ENCODE data around the gene LPCAT1.

LPCAT1 gene

DNA sequence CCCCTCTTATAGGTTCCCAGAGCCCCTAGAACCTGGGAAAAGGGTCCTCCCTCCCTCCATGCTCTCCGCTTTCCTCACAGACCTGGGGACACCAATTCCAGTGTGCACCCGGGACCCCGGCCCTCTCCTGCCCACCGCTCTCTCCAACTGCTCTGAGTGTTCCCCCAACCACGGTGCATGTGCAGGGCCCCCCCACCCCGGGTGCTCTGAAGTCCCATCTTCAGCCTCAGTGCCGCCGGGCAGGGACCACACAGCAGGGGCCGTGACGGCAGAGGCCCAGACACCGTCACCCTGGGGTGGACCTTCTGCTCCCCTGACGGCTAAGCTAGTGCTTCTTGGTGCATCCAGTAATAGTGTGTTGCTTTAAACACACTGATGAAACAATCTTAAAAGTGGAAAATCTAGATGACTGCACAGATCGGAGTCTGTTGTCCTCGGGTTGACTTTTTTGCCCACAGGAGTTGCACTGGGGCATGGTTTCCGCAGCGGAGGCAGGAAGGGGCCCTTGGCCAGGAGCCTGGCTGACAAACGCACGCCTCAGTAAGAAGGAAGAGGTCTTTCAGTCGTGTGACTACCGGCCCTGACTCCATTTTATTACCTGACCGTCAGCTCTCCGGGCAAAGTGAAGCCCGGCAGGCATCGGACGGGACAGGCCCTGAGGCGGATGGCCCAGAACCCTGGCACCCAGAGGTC is 42.3 kb downstream of the LPCAT1 start:
- H3K27ac ChIP-seq: no peak overlapping the region
- H3K4me2 ChIP-seq: no peak overlapping the region
- H3K79me2 ChIP-seq (ENCODE audit: insufficient read depth, low read depth): no peaks in the 10 kb centered on the region
- H3K4me1 ChIP-seq (ENCODE audit: low read depth, poor library complexity, severe bottlenecking): peaks cover 14% of the 10 kb centered on the region
- H3K36me3 ChIP-seq (ENCODE audit: insufficient read depth): 0 out of 2 replicates have a peak, but pooled peaks cover 8% of the 10 kb centered on the region
- TF ChIP-seq, protein P1, sequence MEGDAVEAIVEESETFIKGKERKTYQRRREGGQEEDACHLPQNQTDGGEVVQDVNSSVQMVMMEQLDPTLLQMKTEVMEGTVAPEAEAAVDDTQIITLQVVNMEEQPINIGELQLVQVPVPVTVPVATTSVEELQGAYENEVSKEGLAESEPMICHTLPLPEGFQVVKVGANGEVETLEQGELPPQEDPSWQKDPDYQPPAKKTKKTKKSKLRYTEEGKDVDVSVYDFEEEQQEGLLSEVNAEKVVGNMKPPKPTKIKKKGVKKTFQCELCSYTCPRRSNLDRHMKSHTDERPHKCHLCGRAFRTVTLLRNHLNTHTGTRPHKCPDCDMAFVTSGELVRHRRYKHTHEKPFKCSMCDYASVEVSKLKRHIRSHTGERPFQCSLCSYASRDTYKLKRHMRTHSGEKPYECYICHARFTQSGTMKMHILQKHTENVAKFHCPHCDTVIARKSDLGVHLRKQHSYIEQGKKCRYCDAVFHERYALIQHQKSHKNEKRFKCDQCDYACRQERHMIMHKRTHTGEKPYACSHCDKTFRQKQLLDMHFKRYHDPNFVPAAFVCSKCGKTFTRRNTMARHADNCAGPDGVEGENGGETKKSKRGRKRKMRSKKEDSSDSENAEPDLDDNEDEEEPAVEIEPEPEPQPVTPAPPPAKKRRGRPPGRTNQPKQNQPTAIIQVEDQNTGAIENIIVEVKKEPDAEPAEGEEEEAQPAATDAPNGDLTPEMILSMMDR (conservative IDR thresholded peaks at IDR 0.05; ENCODE audit: low read depth, low read length): no peak
- no peak overlapping the region for H3K9ac ChIP-seq
- no peaks in the 10 kb centered on the region for H4K20me1 ChIP-seq (ENCODE audit: insufficient read depth)
- H3K4me3 ChIP-seq (IDR thresholded peaks at IDR 0.05; ENCODE audit: insufficient read depth, low read depth, low read length): no peak overlapping the region
- no peak overlapping the region for H2AFZ ChIP-seq (ENCODE audit: low read depth)
- no peaks in the 10 kb centered on the region for H3K27me3 ChIP-seq (ENCODE audit: insufficient read depth, low read depth)

- Histone ChIP-seq H3K9ac (no peak overlapping the region), H3K36me3 (ENCODE audit: insufficient read depth) (0 out of 2 replicates have a peak, but pooled peaks cover 8% of the 10 kb centered on the region), H3K27me3 (ENCODE audit: insufficient read depth, low read depth) (no peaks in the 10 kb centered on the region), H4K20me1 (ENCODE audit: insufficient read depth) (no peaks in the 10 kb centered on the region), H3K27ac (no peak overlapping the region), H2AFZ (ENCODE audit: low read depth) (no peak overlapping the region), H3K4me1 (ENCODE audit: low read depth, poor library complexity, severe bottlenecking) (peaks cover 10% of the 10 kb centered on the region), H3K79me2 (ENCODE audit: insufficient read depth, low read depth) (no peaks in the 10 kb centered on the region), H3K4me3 (IDR thresholded peaks at IDR 0.05; ENCODE audit: insufficient read depth, low read depth, low read length) (no peak overlapping the region), H3K4me2 (no peak overlapping the region)
- TF ChIP-seq, protein P1 (conservative IDR thresholded peaks at IDR 0.05; ENCODE audit: low read depth, low read length): no peak
Measured at GRCh38 chr5:1480806-1481205, 43.0 kb downstream of the LPCAT1 start.

DNA sequence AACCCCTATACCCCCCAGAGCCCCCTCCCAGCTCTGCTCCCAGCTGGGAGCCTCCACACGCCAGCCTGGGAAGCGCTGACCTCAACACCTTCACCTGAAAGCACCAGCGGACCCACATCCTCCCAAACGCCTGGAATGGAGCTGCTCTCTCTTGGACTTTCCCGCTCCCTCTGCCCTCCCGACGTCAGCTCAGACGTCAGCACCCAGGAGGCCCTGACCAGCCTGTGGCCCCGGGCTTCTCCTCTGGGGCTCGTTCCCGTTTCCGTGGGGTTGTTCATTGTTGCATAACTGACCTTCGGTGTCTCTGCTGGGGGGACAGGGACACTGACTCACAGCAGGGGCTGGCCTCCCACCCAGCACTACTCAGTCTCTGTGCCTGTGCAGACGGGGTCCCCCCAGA is 43.5 kb downstream of the LPCAT1 start:
- no peaks in the 10 kb centered on the region for H4K20me1 ChIP-seq (ENCODE audit: insufficient read depth)
- no peak overlapping the region for H3K4me3 ChIP-seq (IDR thresholded peaks at IDR 0.05; ENCODE audit: insufficient read depth, low read depth, low read length)
- no peaks in the 10 kb centered on the region for H3K27me3 ChIP-seq (ENCODE audit: insufficient read depth, low read depth)
- H3K4me1 ChIP-seq (ENCODE audit: low read depth, poor library complexity, severe bottlenecking): peaks cover 5% of the 10 kb centered on the region
- 0 out of 2 replicates have a peak, but pooled peaks cover 8% of the 10 kb centered on the region for H3K36me3 ChIP-seq (ENCODE audit: insufficient read depth)
- H3K27ac ChIP-seq: no peak overlapping the region
- H2AFZ ChIP-seq (ENCODE audit: low read depth): no peak overlapping the region
- no peak overlapping the region for H3K9ac ChIP-seq
- TF ChIP-seq, protein P1 (conservative IDR thresholded peaks at IDR 0.05; ENCODE audit: low read depth, low read length): no peak
- no peak overlapping the region for H3K4me2 ChIP-seq
- H3K79me2 ChIP-seq (ENCODE audit: insufficient read depth, low read depth): no peaks in the 10 kb centered on the region

DNA sequence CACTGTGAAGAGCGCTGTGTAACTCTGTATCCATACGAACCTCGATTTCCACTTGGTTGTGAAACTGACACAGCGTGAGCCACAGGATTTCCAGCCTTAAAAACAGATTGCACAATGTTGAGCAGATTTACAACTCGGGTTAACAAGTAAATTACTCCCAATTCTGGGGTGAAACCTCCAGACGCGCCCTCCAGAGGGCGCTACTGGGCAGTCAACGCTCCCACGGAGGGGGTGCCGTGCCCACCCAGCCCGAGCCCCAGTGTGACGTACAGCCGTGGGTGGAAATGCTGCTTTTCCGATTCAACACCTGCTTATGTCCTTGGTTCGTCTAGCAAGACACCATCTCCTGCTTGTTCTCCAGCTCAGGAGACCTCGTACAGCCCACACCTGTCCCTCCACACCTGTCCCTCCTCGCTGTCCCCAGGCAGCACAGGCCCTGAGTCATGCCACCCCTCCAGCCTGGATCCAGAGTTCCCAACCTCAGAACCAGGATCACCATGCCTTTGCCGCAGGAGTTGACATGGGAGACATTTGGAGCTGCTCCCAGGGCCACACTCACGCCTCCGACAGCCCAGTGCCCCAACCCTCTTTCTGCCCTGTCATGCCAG is 44.1 kb downstream of the LPCAT1 start:
- Histone ChIP-seq H3K9ac (no peak overlapping the region), H4K20me1 (ENCODE audit: insufficient read depth) (no peaks in the 10 kb centered on the region), H3K27ac (no peak overlapping the region), H2AFZ (ENCODE audit: low read depth) (no peak overlapping the region), H3K4me1 (ENCODE audit: low read depth, poor library complexity, severe bottlenecking) (peaks cover under 1% of the 10 kb centered on the region), H3K4me3 (IDR thresholded peaks at IDR 0.05; ENCODE audit: insufficient read depth, low read depth, low read length) (no peak overlapping the region), H3K27me3 (ENCODE audit: insufficient read depth, low read depth) (no peaks in the 10 kb centered on the region), H3K4me2 (no peak overlapping the region), H3K36me3 (ENCODE audit: insufficient read depth) (peaks cover 10% of the 10 kb centered on the region; the same call in 1 of the 2 replicates), H3K79me2 (ENCODE audit: insufficient read depth, low read depth) (no peaks in the 10 kb centered on the region)
- TF ChIP-seq, protein P1 (conservative IDR thresholded peaks at IDR 0.05; ENCODE audit: low read depth, low read length): peak; percentile 53; the same call in 1 of the 2 replicates

All from KMS-11 (cell line).